LNCaP clone FGC (cell line): ENCODE data around the gene ZBTB4.
"Not testable (repeated sequence)": the region's sequence is repeated elsewhere in the genome, so short reads cannot be mapped to it uniquely, and the experiment has no call there.

Source experiments
- DNase-seq: peaks from one replicate; pipeline ENCODE4 v3.0.0-alpha.2; 2011; ENCODE audit warnings: low read depth
- H3K4me3 ChIP-seq: 2 replicates; pipeline ENCODE4 v1.5.1; 2011; ENCODE audit warnings: mild to moderate bottlenecking, low read depth, low read length, control low read depth
- TF ChIP-seq, protein P1 (sequence below): IDR thresholded peaks from 2 replicates; pipeline ENCODE4 v1.5.1; 2012; ENCODE audit warnings: mild to moderate bottlenecking; ENCODE audit not compliant: control insufficient read depth, insufficient read depth; ENCODE audit errors: extremely low read depth

The ZBTB4 gene

DNA sequence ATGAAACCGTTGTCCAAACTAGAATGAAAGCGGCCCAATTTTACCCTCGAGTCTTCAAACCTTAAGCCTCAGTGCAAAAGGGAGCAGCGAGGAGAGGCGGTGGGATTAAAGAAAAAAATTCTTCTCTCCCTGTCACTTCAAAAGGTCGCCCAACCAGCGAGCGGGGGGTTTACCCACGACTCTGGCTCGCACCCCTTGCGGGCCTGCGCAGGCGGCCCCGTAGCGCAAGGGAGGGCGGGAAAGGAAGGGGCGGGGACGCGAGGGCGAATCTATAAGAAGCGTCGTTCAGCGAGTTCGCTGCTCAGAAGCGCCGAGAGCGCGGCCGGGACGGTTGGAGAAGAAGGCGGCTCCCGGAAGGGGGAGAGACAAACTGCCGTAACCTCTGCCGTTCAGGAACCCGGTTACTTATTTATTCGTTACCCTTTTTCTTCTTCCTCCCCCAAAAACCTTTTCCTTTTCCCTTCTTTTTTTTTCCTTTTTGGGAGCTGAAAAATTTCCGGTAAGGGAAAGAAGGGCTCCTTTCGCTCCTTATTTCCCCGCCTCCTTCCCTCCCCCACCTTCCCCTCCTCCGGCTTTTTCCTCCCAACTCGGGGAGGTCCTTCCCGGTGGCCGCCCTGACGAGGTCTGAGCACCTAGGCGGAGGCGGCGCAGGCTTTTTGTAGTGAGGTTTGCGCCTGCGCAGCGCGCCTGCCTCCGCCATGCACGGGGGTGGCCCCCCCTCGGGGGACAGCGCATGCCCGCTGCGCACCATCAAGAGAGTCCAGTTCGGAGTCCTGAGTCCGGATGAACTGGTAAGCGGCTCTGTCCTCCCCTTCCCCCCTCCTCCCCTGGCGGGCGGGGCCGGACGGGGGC is 4.9 kb upstream of the ZBTB4 start, which contains the start of gene POLR2A:
TSS of gene POLR2A (plus strand) at position 300 of the 852 bp plus-strand sequence.
- H3K4me3 ChIP-seq = peak within 1 kb of the TSS; percentile 68
- TF ChIP-seq, protein P1, sequence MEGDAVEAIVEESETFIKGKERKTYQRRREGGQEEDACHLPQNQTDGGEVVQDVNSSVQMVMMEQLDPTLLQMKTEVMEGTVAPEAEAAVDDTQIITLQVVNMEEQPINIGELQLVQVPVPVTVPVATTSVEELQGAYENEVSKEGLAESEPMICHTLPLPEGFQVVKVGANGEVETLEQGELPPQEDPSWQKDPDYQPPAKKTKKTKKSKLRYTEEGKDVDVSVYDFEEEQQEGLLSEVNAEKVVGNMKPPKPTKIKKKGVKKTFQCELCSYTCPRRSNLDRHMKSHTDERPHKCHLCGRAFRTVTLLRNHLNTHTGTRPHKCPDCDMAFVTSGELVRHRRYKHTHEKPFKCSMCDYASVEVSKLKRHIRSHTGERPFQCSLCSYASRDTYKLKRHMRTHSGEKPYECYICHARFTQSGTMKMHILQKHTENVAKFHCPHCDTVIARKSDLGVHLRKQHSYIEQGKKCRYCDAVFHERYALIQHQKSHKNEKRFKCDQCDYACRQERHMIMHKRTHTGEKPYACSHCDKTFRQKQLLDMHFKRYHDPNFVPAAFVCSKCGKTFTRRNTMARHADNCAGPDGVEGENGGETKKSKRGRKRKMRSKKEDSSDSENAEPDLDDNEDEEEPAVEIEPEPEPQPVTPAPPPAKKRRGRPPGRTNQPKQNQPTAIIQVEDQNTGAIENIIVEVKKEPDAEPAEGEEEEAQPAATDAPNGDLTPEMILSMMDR = no peak
- DNase-seq = peak; percentile 87

DNA sequence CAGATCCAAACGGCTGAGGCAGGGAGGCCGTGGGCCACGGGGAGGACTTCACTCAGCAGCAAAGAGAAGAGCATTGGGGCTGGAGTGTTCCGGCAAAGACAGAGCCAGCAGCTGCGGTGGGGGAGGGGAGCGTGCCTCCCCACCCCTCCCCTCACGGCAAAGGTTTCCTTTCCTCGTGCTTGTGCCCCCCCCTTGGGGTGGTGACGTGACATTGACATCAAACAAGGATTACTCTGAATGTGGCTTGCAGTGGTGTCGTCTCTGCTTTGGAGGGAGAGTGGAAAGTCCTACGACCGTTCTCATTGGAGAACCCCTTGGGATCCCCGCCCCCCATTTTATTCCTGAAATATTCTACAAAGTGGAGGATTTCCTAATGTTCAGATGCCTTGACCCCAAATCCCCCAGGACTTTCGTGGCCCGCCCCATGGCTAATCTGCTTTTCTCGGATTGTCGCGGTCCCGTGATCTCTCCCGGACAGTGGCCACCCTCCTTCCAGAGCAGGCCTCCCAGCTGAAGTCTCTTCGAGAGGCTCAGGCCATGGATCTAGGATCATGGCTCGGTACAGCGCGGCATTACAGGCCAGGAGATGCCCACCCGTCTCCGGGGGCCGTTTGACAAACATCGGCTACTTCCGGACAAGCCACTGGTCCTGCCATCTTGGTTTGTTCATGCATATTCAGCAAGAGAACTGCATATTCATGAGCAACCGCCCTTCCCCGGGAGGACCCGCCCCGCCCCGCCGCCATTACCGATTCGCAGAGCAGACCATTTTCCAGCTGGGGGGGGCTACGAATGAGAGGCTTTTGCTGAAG is 4.0 kb upstream of the ZBTB4 start:
- H3K4me3 ChIP-seq = peak overlapping the region; percentile 68
- peak; percentile 14 for DNase-seq
- TF ChIP-seq, protein P1 = no peak

DNA sequence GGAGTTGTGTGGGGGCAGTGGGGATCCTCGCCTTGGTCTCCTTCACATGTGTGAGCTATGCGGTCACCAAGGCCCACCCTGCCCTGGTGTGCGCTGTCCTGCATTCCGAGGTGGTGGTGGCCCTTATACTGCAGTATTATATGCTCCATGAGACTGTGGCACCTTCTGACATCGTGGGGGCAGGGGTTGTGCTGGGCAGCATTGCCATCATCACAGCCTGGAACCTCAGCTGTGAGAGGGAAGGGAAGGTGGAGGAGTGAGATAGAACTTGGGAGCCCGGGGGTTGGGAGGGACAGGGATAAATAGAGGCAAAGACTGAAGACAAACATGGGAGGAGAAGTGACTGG is 3.3 kb upstream of the ZBTB4 start:
- H3K4me3 ChIP-seq = peak overlapping the region; percentile 68
- not testable (repeated sequence) for DNase-seq

DNA sequence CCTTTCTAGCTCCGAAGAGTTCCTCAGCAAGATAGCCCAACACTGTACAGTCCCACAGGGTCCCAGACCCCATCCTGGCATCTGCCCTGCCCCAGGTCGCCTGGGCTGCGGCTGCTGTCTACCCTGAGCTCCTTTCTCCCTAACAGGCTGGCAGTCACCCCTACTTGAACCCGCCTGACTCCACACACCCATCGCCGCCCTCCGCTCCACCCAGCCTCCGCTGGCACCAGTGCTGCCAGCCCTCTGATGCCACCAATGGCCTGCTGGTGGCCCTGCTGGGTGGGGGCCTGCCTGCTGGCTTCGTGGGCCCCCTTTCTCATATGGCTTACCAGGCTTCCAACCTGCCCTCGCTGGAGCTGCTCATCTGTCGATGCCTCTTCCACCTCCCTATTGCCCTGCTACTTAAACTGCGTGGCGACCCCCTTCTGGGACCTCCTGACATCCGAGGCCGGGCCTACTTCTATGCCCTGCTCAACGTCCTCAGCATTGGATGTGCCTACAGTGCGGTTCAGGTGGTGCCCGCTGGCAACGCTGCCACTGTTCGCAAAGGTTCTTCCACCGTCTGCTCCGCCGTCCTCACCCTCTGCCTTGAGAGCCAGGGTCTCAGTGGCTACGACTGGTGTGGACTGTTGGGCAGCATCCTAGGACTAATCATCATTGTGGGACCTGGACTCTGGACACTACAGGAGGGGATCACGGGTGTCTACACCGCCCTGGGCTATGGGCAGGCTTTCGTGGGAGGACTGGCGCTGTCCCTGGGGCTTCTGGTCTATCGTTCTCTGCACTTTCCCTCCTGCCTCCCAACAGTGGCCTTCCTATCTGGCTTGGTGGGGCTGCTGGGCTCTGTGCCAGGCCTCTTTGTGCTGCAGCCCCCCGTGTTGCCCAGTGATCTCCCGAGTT is 2.7 kb upstream of the ZBTB4 start:
- H3K4me3 ChIP-seq, DNase-seq: not testable (repeated sequence)

DNA sequence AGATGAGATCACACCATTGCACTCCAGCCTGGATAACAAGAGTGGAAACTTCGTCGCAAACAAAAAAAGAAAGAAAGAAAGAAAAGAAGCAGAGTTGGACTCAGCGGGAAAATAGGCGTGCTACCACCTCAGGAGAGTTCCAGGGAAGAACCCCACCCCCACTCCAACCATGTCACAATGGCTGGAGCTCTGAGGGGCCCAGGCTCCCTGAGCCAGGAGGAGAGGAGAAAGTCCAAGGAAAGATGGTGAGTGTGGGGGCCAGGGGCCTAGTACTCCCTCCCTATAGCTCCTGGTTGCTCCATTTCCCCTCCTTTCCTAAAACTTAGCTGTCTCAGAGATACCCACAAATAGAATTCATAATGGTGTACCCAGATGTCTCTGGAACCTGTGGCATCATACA is 1.8 kb upstream of the ZBTB4 start, which contains the start of gene SLC35G6:
TSS of gene SLC35G6 (plus strand) at position 172 of the 400 bp plus-strand sequence. CDS start at position 243, 71 bp downstream.
- not testable (repeated sequence) for DNase-seq, H3K4me3 ChIP-seq

DNA sequence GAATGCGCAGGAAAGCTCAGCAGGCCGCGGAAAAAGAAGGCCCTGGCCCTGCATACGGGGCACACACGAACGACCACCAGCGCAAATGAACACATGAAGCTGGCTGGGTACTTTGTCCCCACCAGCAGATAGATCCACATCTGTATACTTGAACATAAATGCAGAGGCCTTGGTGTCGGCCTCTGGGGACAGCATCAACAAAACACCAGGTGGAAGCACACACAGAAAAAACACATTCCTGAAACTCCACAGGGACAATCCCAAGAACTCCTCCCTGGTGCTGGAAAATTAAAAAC is 606 bp upstream of the ZBTB4 start:
- TF ChIP-seq, protein P1 = no peak
- no peak for DNase-seq
- peak overlapping the region; percentile 58 for H3K4me3 ChIP-seq

DNA sequence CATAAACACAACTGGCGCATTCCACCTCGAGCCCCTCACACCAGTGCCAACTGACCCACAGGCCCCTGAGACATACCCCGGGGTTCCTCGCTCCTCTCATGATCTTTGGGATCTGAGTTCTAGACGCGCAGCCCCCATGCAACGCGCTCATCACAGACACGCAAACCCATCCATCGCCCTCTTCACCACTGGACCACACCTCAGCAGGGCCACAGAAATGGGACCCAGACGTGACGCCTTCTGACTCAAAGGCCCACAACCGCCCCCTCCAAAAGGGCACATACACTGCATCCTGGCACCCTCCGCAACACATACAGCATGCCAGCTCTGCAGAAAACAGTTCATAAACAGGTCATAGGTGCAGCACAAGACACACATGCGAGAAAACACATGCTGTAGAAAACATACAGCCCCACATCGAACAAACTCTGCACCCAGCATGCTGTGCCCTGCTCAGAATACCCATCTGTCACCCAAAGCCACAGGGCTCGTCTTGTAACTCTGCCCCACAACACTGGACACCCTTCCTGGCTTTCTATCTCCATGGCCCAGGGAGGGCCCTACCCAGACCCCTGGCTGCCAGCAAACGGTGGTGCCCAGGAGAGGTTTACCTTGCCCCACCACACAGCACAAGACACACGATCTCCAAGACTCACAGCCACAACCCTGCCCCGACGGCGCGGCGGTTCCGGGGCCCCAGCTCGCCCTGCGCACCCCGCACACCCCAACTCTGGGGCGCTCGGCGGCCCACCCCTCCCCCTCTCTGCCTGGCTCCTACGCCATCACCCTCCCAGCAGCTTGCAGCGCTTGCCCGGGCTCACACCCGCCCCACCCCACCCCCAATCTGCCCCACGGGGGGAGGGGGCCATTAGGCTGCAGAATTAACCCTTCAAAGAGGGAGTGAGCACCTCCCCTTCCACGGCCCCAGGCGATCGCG is 887 bp downstream of the ZBTB4 start:
- DNase-seq = no peak
- TF ChIP-seq, protein P1 = no peak
- peak overlapping the region; percentile 60 for H3K4me3 ChIP-seq
